ENCODE measurements around the gene IFI44.

Gene IFI44

GRCh38 chr1:78663923-78664322 is 14.3 kb downstream of the IFI44 start (continued):
- TF ChIP-seq POU6F1 (CRISPR knock-in tag; IDR thresholded peaks at IDR 0.05; ENCODE audit: borderline replicate concordance, low read depth) = no peak
- no peak for TF ChIP-seq ZFP3 (CRISPR knock-in tag; IDR thresholded peaks at IDR 0.05)
- no peak for TF ChIP-seq OSR1 (CRISPR knock-in tag; IDR thresholded peaks at IDR 0.05)
- TF ChIP-seq SNAI2 (CRISPR knock-in tag; IDR thresholded peaks at IDR 0.05) = no peak
- no peak for TF ChIP-seq CSDC2 (CRISPR knock-in tag; IDR thresholded peaks at IDR 0.05)
- TF ChIP-seq BACH2 (CRISPR knock-in tag; IDR thresholded peaks at IDR 0.05; ENCODE audit: borderline replicate concordance) = no peak
- TF ChIP-seq ZFP30 (CRISPR knock-in tag; IDR thresholded peaks at IDR 0.05) = no peak
- no peak for TF ChIP-seq TOX (CRISPR knock-in tag; IDR thresholded peaks at IDR 0.05; ENCODE audit: borderline replicate concordance)
- no peak for TF ChIP-seq CSRNP3 (CRISPR knock-in tag; IDR thresholded peaks at IDR 0.05)
- TF ChIP-seq ZNF8 (CRISPR knock-in tag; IDR thresholded peaks at IDR 0.05) = no peak
- TF ChIP-seq ZNF70 (CRISPR knock-in tag; IDR thresholded peaks at IDR 0.05) = no peak
- TF ChIP-seq CREB5 (CRISPR knock-in tag; IDR thresholded peaks at IDR 0.05; ENCODE audit: low read depth) = no peak

GRCh38 chr1:78664763-78665162 is 15.1 kb downstream of the IFI44 start:
- TF ChIP-seq ZNF70 (CRISPR knock-in tag; IDR thresholded peaks at IDR 0.05) (no peak), TOX (CRISPR knock-in tag; IDR thresholded peaks at IDR 0.05; ENCODE audit: borderline replicate concordance) (no peak), ZFP3 (CRISPR knock-in tag; IDR thresholded peaks at IDR 0.05) (no peak), CREB5 (CRISPR knock-in tag; IDR thresholded peaks at IDR 0.05; ENCODE audit: low read depth) (no peak), SNAI2 (CRISPR knock-in tag; IDR thresholded peaks at IDR 0.05) (no peak), CSDC2 (CRISPR knock-in tag; IDR thresholded peaks at IDR 0.05) (no peak), PPARA (CRISPR knock-in tag; IDR thresholded peaks at IDR 0.05; ENCODE audit: borderline replicate concordance) (no peak), ZC3H10 (CRISPR knock-in tag; IDR thresholded peaks at IDR 0.05) (no peak), ZFP30 (CRISPR knock-in tag; IDR thresholded peaks at IDR 0.05) (no peak), ZNF8 (CRISPR knock-in tag; IDR thresholded peaks at IDR 0.05) (no peak), ZNF565 (CRISPR knock-in tag; conservative IDR thresholded peaks at IDR 0.05; ENCODE audit: low read depth) (no peak), PATZ1 (CRISPR knock-in tag; IDR thresholded peaks at IDR 0.05; ENCODE audit: borderline replicate concordance) (no peak), TSHZ2 (CRISPR knock-in tag; IDR thresholded peaks at IDR 0.05) (no peak), ISL1 (CRISPR knock-in tag; IDR thresholded peaks at IDR 0.05) (no peak), RARB (CRISPR knock-in tag; IDR thresholded peaks at IDR 0.05) (no peak), GLIS3 (CRISPR knock-in tag; IDR thresholded peaks at IDR 0.05) (no peak), ARNTL (CRISPR knock-in tag; IDR thresholded peaks at IDR 0.05; ENCODE audit: borderline replicate concordance, low read depth) (no peak), ESRRG (CRISPR knock-in tag; IDR thresholded peaks at IDR 0.05) (no peak), CSRNP3 (CRISPR knock-in tag; IDR thresholded peaks at IDR 0.05) (no peak), OSR1 (CRISPR knock-in tag; IDR thresholded peaks at IDR 0.05) (no peak)
- no peak for ATAC-seq

Data from SK-N-SH treated with all-trans-retinoic acid at 6 μM for 48 hours (cell line).